Breast epithelium (tissue), 4 donors: ENCODE results near the gene IL19. TPM values are rescaled to one million over a fixed set of nuclear protein-coding genes. Genes with fewer than 3 reads are reported as not detected.

ENCODE experiments used
- DNase-seq, 2 donors: peaks; one replicate each; pipeline ENCODE4 v3.0.0-alpha.2; 2019; ENCODE audit warnings: low spot score in 2 of 2
- H3K27ac ChIP-seq, 2 donors: fragments of 200-600 bp; sonication (generic) in 1 of 2; one replicate each; pipeline ENCODE4 v1.5.1; 2016 to 2019; ENCODE audit warnings: mild to moderate bottlenecking in 1 of 2
- H3K27me3 ChIP-seq, 2 donors: fragments of 200-600 bp; sonication (generic) in 1 of 2; one replicate each; pipeline versions ENCODE4 v1.5.1 to v1.6.0; 2017 to 2019; ENCODE audit warnings: control low read depth in 1 of 2, mild to moderate bottlenecking in 1 of 2
- H3K36me3 ChIP-seq: fragments of 200-600 bp; one replicate; pipeline ENCODE4 v1.5.1; 2019
- H3K4me1 ChIP-seq, 2 donors: fragments of 200-600 bp; sonication (generic); one replicate each; pipeline ENCODE4 v1.5.1; 2016 to 2019; ENCODE audit warnings: control low read depth in 1 of 2
- H3K4me3 ChIP-seq, 3 donors: fragments of 200-600 bp; sonication (generic); 1 replicate in 2 of 3; 2 replicates in 1 of 3; pipeline ENCODE4 v1.5.1; 2016 to 2019; ENCODE audit warnings: mild to moderate bottlenecking in 3 of 3, moderate library complexity in 2 of 3
- H3K9me3 ChIP-seq, 2 donors: fragments of 200-600 bp; sonication (generic) in 1 of 2; one replicate each; pipeline ENCODE4 v1.5.1; 2016 to 2019; ENCODE audit warnings: control low read depth in 1 of 2
- CTCF ChIP-seq, 3 donors: fragments of 450-650 bp; IDR thresholded peaks; one replicate each; pipeline ENCODE4 v1.5.1; 2016 to 2017; ENCODE audit warnings: antibody characterized with exemption in 3 of 3, mild to moderate bottlenecking in 3 of 3, moderate library complexity in 3 of 3
- POLR2A ChIP-seq: fragments of 450-650 bp; IDR thresholded peaks from one replicate; pipeline ENCODE4 v1.6.1; 2016; ENCODE audit warnings: antibody characterized with exemption, mild to moderate bottlenecking, moderate library complexity
- POLR2AphosphoS5 ChIP-seq, 3 donors: sonication (generic); formaldehyde crosslinking; IDR thresholded peaks; one replicate each; pipeline ENCODE4 v1.6.1; 2017; ENCODE audit warnings: antibody characterized with exemption in 3 of 3
- intact Hi-C: fragments of 100-400 bp; cut with DNase I; formaldehyde crosslinking; loops from one replicate; pipeline ENCODE4 v1.15.1; 2023; ENCODE audit warnings: low total_unique reads
- total RNA-seq, 3 donors: library from RNA; depleted of rRNA; stranded (reverse); fragments of >200 nt; gene quantifications; one replicate each; pipeline ENCODE4 v1.1.0, GENCODE V29; 2016

Gene IL19
- total RNA-seq, 3 donors from 2014 or later, result not detected

- no peak for DNase-seq
- H3K27ac ChIP-seq, result no peak overlapping the region
- no peaks in the 10 kb centered on the region for H3K4me1 ChIP-seq
- no peak overlapping the region for H3K4me3 ChIP-seq
- H3K9me3 ChIP-seq, result no peaks in the 10 kb centered on the region
- TF ChIP-seq CTCF (IDR thresholded peaks at IDR 0.05), result no peak
- TF ChIP-seq POLR2AphosphoS5 (IDR thresholded peaks at IDR 0.05), result peak in 2 of 3 donors; percentile 22
- TF ChIP-seq POLR2A, result no peak
- H3K27me3 ChIP-seq, result no peaks in the 10 kb centered on the region
- H3K36me3 ChIP-seq, result no peaks in the 10 kb centered on the region
- intact Hi-C loops, result no loop called here
These were observed 4.2 kb upstream of the IL19 start for GRCh38 chr1:206766251-206766856.

- TF ChIP-seq CTCF (IDR thresholded peaks at IDR 0.05) (no peak), POLR2A (no peak), POLR2AphosphoS5 (IDR thresholded peaks at IDR 0.05) (no peak)
- no peaks in the 10 kb centered on the region for H3K4me1 ChIP-seq
These were observed 1.9 kb upstream of the IL19 start for GRCh38 chr1:206768472-206769303.

GRCh38 chr1:206769304-206769731 is 1.3 kb upstream of the IL19 start:
- H3K27me3 ChIP-seq, result no peaks in the 10 kb centered on the region
- TF ChIP-seq POLR2AphosphoS5 (IDR thresholded peaks at IDR 0.05) (no peak), POLR2A (no peak), CTCF (IDR thresholded peaks at IDR 0.05) (no peak)
- no peaks in the 10 kb centered on the region for H3K36me3 ChIP-seq
- no peaks in the 10 kb centered on the region for H3K4me1 ChIP-seq
- DNase-seq, result no peak
- H3K4me3 ChIP-seq, result peak overlapping the region in 1 of 3 donors; percentile 29
- H3K27ac ChIP-seq, result peak overlapping the region in 1 of 2 donors; percentile 29
- intact Hi-C loops, result no loop called here
- H3K9me3 ChIP-seq, result no peaks in the 10 kb centered on the region

More at GRCh38 chr1:206768472-206769303, 1.9 kb upstream of the IL19 start:
- peak overlapping the region in 1 of 2 donors; percentile 29 for H3K27ac ChIP-seq
- H3K27me3 ChIP-seq, result no peaks in the 10 kb centered on the region
- DNase-seq, result no peak
- no peaks in the 10 kb centered on the region for H3K9me3 ChIP-seq
- peak overlapping the region in 1 of 3 donors; percentile 29 for H3K4me3 ChIP-seq
- intact Hi-C loops, result no loop called here
- no peaks in the 10 kb centered on the region for H3K36me3 ChIP-seq

GRCh38 chr1:206771338-206771692 is 742 bp downstream of the IL19 start:
- no peak for DNase-seq
- Histone ChIP-seq H3K4me1 (no peaks in the 10 kb centered on the region), H3K4me3 (peak overlapping the region in 2 of 3 donors; percentile 8 to 23), H3K27ac (no peak overlapping the region), H3K36me3 (no peaks in the 10 kb centered on the region), H3K9me3 (no peaks in the 10 kb centered on the region), H3K27me3 (no peaks in the 10 kb centered on the region)
- TF ChIP-seq POLR2A, result no peak
- no peak for TF ChIP-seq CTCF (IDR thresholded peaks at IDR 0.05)
- no peak for TF ChIP-seq POLR2AphosphoS5 (IDR thresholded peaks at IDR 0.05)
- intact Hi-C loops, result no loop called here

- no peak for DNase-seq
- TF ChIP-seq POLR2A, result no peak
- no peak for TF ChIP-seq CTCF (IDR thresholded peaks at IDR 0.05)
- no peak for TF ChIP-seq POLR2AphosphoS5 (IDR thresholded peaks at IDR 0.05)
- Histone ChIP-seq H3K4me3 (peak within 1 kb of the TSS in 1 of 3 donors; percentile 8), H3K36me3 (no peaks in the 10 kb centered on the region), H3K9me3 (no peaks in the 10 kb centered on the region), H3K27me3 (no peaks in the 10 kb centered on the region), H3K4me1 (no peaks in the 10 kb centered on the region), H3K27ac (no peak within 1 kb of the TSS)
- intact Hi-C loops, result no loop called here
These were observed 1.8 kb downstream of the IL19 start, which contains the start of gene IL10 for GRCh38 chr1:206772243-206772937. TSS of gene IL10 (minus strand) at chr1:206772494. CDS start at chr1:206772435, 59 bp downstream.
